Heart left ventricle (tissue), 13 donors: ENCODE results near the gene ZNF669.

Source experiments
- POLR2A ChIP-seq, 2 donors: fragments of 450-650 bp; IDR thresholded peaks; one replicate each; pipeline ENCODE4 v1.6.1; 2017; ENCODE audit warnings: antibody characterized with exemption in 2 of 2, mild to moderate bottlenecking in 2 of 2, moderate library complexity in 2 of 2
- TF ChIP-seq, protein P1 (sequence below), 12 donors: fragments of 200-600 bp; sonication (generic) in 4 of 12; IDR thresholded peaks; one replicate each; pipeline versions ENCODE4 v1.5.0 to v1.8.0; 2018 to 2022; ENCODE audit warnings: antibody characterized with exemption in 12 of 12, mild to moderate bottlenecking in 5 of 12
- donor health status: ischemic (EF 13 %, LVEDD 7.1; RV severe dilation, severe dysfunction).
- donor health status: DM: no; HTN: yes; CAD: no.
- donor health status: DM: no; HTN: no; CAD: no.
- donor health status: ischemic (EF 25% LVEDD 6.9; RV normal size, moderate dysfunction).
- donor health status: ischemic (EF 25% LVEDD 5.7; RV mildly dilated, moderate dysfunction).
- donor health status: ischemic (EF 35%, LVEDD 5.7; RV mildly dilated, moderate dysfunction).
- donor health status: nonischemic (EF 11% LVEDD 7.7; RV severe dilation, severe dysfunction).
- donor health status: DM: yes; HTN: yes; CAD: no.
- donor health status: PGD.
- donor health status: ischemic (EF 29% LVEDD 5.4; RV normal size, mild dysfunction).
- donor health status: nonischemic (EF 23%, LVEDD 6.1; RV moderate dilation, normal function).

DNA sequence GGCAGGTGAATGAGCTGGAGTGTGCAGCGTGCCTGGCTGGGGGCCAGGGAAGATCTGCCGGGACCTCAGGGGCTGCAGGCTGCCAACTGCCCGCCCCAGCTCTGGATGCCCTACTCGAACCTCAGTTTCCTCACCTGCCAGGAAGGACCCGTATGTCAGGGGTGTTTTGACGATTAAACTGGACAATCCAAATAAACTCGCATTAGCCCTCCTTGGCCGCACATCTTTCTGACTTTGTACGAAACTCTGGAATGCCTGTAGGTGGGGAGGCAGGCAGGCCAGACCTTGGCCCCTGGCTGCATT is 8.3 kb upstream of the ZNF669 start:
- TF ChIP-seq POLR2A (IDR thresholded peaks at IDR 0.05), result no peak
- TF ChIP-seq, protein P1, sequence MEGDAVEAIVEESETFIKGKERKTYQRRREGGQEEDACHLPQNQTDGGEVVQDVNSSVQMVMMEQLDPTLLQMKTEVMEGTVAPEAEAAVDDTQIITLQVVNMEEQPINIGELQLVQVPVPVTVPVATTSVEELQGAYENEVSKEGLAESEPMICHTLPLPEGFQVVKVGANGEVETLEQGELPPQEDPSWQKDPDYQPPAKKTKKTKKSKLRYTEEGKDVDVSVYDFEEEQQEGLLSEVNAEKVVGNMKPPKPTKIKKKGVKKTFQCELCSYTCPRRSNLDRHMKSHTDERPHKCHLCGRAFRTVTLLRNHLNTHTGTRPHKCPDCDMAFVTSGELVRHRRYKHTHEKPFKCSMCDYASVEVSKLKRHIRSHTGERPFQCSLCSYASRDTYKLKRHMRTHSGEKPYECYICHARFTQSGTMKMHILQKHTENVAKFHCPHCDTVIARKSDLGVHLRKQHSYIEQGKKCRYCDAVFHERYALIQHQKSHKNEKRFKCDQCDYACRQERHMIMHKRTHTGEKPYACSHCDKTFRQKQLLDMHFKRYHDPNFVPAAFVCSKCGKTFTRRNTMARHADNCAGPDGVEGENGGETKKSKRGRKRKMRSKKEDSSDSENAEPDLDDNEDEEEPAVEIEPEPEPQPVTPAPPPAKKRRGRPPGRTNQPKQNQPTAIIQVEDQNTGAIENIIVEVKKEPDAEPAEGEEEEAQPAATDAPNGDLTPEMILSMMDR (IDR thresholded peaks at IDR 0.05), result no peak
